GM19328 (cell line): ENCODE results near the gene NT5E.
"Not testable (repeated sequence)": the region's sequence is repeated elsewhere in the genome, so short reads cannot be mapped to it uniquely, and the experiment has no call there.

Experiments
- ATAC-seq: cut with Tn5 transposase; IDR thresholded peaks from one replicate; pipeline ENCODE4 v1.9.1; 2021; ENCODE audit warnings: mild to moderate bottlenecking, moderate library complexity; ENCODE audit not compliant: unreplicated experiment

NT5E gene

GRCh38 chr6:85449818-85450759, at the start of gene NT5E:
Gene NT5E, plus strand, starts transcription at chr6:85450083. Its CDS starts 57 bp downstream, at chr6:85450140.
- peak; percentile 72 for ATAC-seq

- no peak for ATAC-seq
Measured at GRCh38 chr6:85400331-85400730, 49.6 kb upstream of the NT5E start.

- no peak for ATAC-seq
Measured at GRCh38 chr6:85401186-85402021, 48.5 kb upstream of the NT5E start.

GRCh38 chr6:85402071-85402470, 47.8 kb upstream of the NT5E start:
- ATAC-seq: no peak

- no peak for ATAC-seq
Measured at GRCh38 chr6:85402922-85403321, 47.0 kb upstream of the NT5E start.

- no peak for ATAC-seq
Measured at GRCh38 chr6:85403331-85404015, 46.4 kb upstream of the NT5E start.

GRCh38 chr6:85404016-85404563, 45.8 kb upstream of the NT5E start:
- ATAC-seq: not testable (repeated sequence)

- ATAC-seq: no peak
Measured at GRCh38 chr6:85404564-85405174, 45.2 kb upstream of the NT5E start.

GRCh38 chr6:85405175-85405852, 44.6 kb upstream of the NT5E start:
- no peak for ATAC-seq

- no peak for ATAC-seq
Measured at GRCh38 chr6:85405853-85406198, 44.1 kb upstream of the NT5E start.

GRCh38 chr6:85406641-85407075, 43.2 kb upstream of the NT5E start:
- ATAC-seq: no peak

- ATAC-seq: no peak
Measured at GRCh38 chr6:85408039-85408438, 41.8 kb upstream of the NT5E start.

- no peak for ATAC-seq
Measured at GRCh38 chr6:85412911-85413430, 36.9 kb upstream of the NT5E start.

GRCh38 chr6:85416049-85416448, 33.8 kb upstream of the NT5E start:
- no peak for ATAC-seq

GRCh38 chr6:85416766-85417165, 33.1 kb upstream of the NT5E start:
- ATAC-seq: no peak

GRCh38 chr6:85417336-85417735, 32.5 kb upstream of the NT5E start:
- no peak for ATAC-seq

- no peak for ATAC-seq
Measured at GRCh38 chr6:85418059-85418458, 31.8 kb upstream of the NT5E start.

- peak; percentile 60 for ATAC-seq
Measured at GRCh38 chr6:85419046-85419759, 30.7 kb upstream of the NT5E start.

GRCh38 chr6:85420551-85420950, 29.3 kb upstream of the NT5E start:
- ATAC-seq: no peak
